Stimulated activated CD4-positive, alpha-beta T cell treated with anti-CD3 and anti-CD28 coated beads, Interleukin-12 subunit alpha, Interleukin-12 subunit beta, amount 100 ng/mL, for 48 hours (primary cell): Measurements from ENCODE around the gene AKR1C2.
"Not testable (repeated sequence)": the region's sequence is repeated elsewhere in the genome, so short reads cannot be mapped to it uniquely, and the experiment has no call there.

Source experiments
- DNase-seq, 3 donors: peaks; one replicate each; pipeline ENCODE4 v3.0.0-alpha.2; 2020; ENCODE audit warnings: low read depth in 2 of 3, low spot score in 1 of 3

Gene AKR1C2

GRCh38 chr10:4990217-4990616 lies 13.4 kb downstream of the AKR1C2 start:
- no peak for DNase-seq

GRCh38 chr10:4988000-4988641 lies 15.5 kb downstream of the AKR1C2 start:
- not testable (repeated sequence) for DNase-seq

GRCh38 chr10:4984971-4985594 lies 18.6 kb downstream of the AKR1C2 start:
- DNase-seq: no peak

GRCh38 chr10:4984223-4984622 lies 19.4 kb downstream of the AKR1C2 start:
- DNase-seq: no peak

GRCh38 chr10:4983615-4984216 lies 19.9 kb downstream of the AKR1C2 start:
- no peak for DNase-seq

GRCh38 chr10:4982764-4983226 lies 20.9 kb downstream of the AKR1C2 start:
- no peak for DNase-seq

- no peak for DNase-seq
Observed at GRCh38 chr10:4981722-4982471, 21.8 kb downstream of the AKR1C2 start.

- DNase-seq: no peak
Observed at GRCh38 chr10:4980793-4981192, 22.9 kb downstream of the AKR1C2 start.

- no peak for DNase-seq
Observed at GRCh38 chr10:4978870-4979269, 24.8 kb downstream of the AKR1C2 start.

GRCh38 chr10:4977025-4977424 lies 26.6 kb downstream of the AKR1C2 start:
- DNase-seq: no peak

GRCh38 chr10:4974400-4974799 lies 29.3 kb downstream of the AKR1C2 start:
- not testable (repeated sequence) for DNase-seq

- not testable (repeated sequence) for DNase-seq
Observed at GRCh38 chr10:4973294-4973693, 30.4 kb downstream of the AKR1C2 start.

GRCh38 chr10:4972369-4973142 lies 31.1 kb downstream of the AKR1C2 start:
- DNase-seq: not testable (repeated sequence)

GRCh38 chr10:4970362-4970761 lies 33.3 kb downstream of the AKR1C2 start:
- DNase-seq: not testable (repeated sequence)

- DNase-seq: not testable (repeated sequence)
Observed at GRCh38 chr10:4969289-4969688, 34.4 kb downstream of the AKR1C2 start.

GRCh38 chr10:4967189-4967588 lies 36.5 kb downstream of the AKR1C2 start:
- DNase-seq: not testable (repeated sequence)

- DNase-seq: not testable (repeated sequence)
Observed at GRCh38 chr10:4965763-4966162, 37.9 kb downstream of the AKR1C2 start.

GRCh38 chr10:4963815-4964154 lies 39.9 kb downstream of the AKR1C2 start:
- DNase-seq: not testable (repeated sequence)

- DNase-seq: not testable (repeated sequence)
Observed at GRCh38 chr10:4962876-4963814, 40.5 kb downstream of the AKR1C2 start, which contains the start of gene AKR1C1. Gene AKR1C1, plus strand, starts transcription at chr10:4963415. Its CDS starts 30 bp downstream, at chr10:4963445.

- DNase-seq: not testable (repeated sequence)
Observed at GRCh38 chr10:4962308-4962707, 41.3 kb downstream of the AKR1C2 start.
